ENCODE measurements around the gene GAREM1. TPM values are rescaled to one million over a fixed set of nuclear protein-coding genes. Genes with fewer than 3 reads are reported as not detected.

Gene GAREM1
- total RNA-seq, 1 experiment from 2014 or later: 7.0 TPM

DNA sequence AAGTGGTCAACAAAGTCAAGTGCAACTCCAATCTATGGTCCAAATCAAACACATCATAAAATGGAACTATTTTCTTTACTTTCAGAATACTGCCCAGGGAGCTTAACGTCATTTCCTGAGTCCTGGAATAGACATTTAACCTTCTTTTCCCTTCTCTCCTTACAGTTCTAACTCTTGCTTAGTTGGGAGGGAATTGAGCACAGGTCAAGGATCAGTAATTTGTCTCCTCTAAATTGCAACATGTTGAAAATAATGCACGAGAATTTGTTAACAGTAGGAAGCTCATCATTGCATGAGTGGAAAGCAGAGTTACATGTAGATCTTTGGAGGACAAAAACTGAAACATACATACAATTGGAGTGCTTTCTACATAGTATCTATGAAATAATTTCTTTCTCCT lies 193.1 kb downstream of the GAREM1 start:
- DNase-seq (ENCODE audit: low spot score) (no peak), ATAC-seq (no peak)
- Mint-ChIP-seq H3K36me3 (peaks cover 14% of the 10 kb centered on the region), H3K4me3 (no peak overlapping the region), H3K27ac (no peak overlapping the region), H3K27me3 (ENCODE audit: low read depth) (no peaks in the 10 kb centered on the region; the same call in 1 of the 2 replicates), H3K4me1 (peaks cover 28% of the 10 kb centered on the region), H3K9me3 (peaks cover 12% of the 10 kb centered on the region)
- TF ChIP-seq AFF4 (CRISPR knock-in tag; IDR thresholded peaks at IDR 0.05; ENCODE audit: borderline replicate concordance) (no peak), SMAD3 (CRISPR knock-in tag; IDR thresholded peaks at IDR 0.05; ENCODE audit: borderline replicate concordance) (no peak)
- ChIA-PET POLR2A (no interaction called here), CTCF (interaction anchor here (0.9 to 1.6 kb wide), 3 partner anchors 12 to 272 kb away, joined by 3 to 5 read pairs (median 3); no protein-coding TSS in a partner anchor)

DNA sequence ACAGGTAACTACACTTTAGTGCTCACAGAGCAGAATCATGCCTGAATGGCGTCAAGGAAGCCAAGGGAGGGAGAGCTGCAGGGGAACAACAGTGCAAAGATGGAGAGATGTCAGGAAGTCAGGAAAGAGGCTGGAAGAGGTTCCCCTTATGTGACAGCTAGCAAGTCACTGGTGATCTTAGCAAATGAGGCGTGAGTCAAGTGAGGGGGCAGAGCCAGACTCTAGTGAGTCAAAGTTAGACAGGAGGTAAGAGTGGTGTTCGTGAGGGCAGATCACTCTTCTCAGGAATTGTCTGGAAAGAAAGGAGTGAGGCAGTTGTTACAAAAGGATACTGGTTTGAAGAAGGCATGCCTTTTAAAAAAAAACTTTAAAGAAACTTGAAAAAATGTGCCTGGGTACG lies 193.8 kb downstream of the GAREM1 start:
- ATAC-seq: no peak
- peaks cover 14% of the 10 kb centered on the region for H3K36me3 Mint-ChIP-seq
- no peak overlapping the region for H3K27ac Mint-ChIP-seq
- no peak overlapping the region for H3K4me3 Mint-ChIP-seq
- H3K27me3 Mint-ChIP-seq (ENCODE audit: low read depth): no peaks in the 10 kb centered on the region; the same call in 1 of the 2 replicates
- DNase-seq (ENCODE audit: low spot score): no peak
- TF ChIP-seq, protein P1, sequence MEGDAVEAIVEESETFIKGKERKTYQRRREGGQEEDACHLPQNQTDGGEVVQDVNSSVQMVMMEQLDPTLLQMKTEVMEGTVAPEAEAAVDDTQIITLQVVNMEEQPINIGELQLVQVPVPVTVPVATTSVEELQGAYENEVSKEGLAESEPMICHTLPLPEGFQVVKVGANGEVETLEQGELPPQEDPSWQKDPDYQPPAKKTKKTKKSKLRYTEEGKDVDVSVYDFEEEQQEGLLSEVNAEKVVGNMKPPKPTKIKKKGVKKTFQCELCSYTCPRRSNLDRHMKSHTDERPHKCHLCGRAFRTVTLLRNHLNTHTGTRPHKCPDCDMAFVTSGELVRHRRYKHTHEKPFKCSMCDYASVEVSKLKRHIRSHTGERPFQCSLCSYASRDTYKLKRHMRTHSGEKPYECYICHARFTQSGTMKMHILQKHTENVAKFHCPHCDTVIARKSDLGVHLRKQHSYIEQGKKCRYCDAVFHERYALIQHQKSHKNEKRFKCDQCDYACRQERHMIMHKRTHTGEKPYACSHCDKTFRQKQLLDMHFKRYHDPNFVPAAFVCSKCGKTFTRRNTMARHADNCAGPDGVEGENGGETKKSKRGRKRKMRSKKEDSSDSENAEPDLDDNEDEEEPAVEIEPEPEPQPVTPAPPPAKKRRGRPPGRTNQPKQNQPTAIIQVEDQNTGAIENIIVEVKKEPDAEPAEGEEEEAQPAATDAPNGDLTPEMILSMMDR (IDR thresholded peaks at IDR 0.05): no peak
- TF ChIP-seq ZNF671 (CRISPR knock-in tag; IDR thresholded peaks at IDR 0.05) (no peak), MXD4 (CRISPR knock-in tag; IDR thresholded peaks at IDR 0.05; ENCODE audit: borderline replicate concordance) (no peak), TCF7 (CRISPR knock-in tag; IDR thresholded peaks at IDR 0.05; ENCODE audit: low read depth) (no peak), NFATC4 (CRISPR knock-in tag; IDR thresholded peaks at IDR 0.05) (no peak), GTF2I (CRISPR knock-in tag; conservative IDR thresholded peaks at IDR 0.05) (no peak), E2F4 (CRISPR knock-in tag; IDR thresholded peaks at IDR 0.05; ENCODE audit: borderline replicate concordance, low read depth) (no peak)
- TF ChIP-seq, protein P2, sequence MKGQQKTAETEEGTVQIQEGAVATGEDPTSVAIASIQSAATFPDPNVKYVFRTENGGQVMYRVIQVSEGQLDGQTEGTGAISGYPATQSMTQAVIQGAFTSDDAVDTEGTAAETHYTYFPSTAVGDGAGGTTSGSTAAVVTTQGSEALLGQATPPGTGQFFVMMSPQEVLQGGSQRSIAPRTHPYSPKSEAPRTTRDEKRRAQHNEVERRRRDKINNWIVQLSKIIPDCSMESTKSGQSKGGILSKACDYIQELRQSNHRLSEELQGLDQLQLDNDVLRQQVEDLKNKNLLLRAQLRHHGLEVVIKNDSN (CRISPR knock-in tag; IDR thresholded peaks at IDR 0.05): no peak
- TF ChIP-seq, protein P3, sequence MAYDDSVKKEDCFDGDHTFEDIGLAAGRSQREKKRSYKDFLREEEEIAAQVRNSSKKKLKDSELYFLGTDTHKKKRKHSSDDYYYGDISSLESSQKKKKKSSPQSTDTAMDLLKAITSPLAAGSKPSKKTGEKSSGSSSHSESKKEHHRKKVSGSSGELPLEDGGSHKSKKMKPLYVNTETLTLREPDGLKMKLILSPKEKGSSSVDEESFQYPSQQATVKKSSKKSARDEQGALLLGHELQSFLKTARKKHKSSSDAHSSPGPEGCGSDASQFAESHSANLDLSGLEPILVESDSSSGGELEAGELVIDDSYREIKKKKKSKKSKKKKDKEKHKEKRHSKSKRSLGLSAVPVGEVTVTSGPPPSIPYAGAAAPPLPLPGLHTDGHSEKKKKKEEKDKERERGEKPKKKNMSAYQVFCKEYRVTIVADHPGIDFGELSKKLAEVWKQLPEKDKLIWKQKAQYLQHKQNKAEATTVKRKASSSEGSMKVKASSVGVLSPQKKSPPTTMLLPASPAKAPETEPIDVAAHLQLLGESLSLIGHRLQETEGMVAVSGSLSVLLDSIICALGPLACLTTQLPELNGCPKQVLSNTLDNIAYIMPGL (CRISPR knock-in tag; IDR thresholded peaks at IDR 0.05): no peak
- peaks cover 23% of the 10 kb centered on the region for H3K4me1 Mint-ChIP-seq
- POLR2A ChIA-PET: no interaction called here
- H3K9me3 Mint-ChIP-seq: peaks cover 12% of the 10 kb centered on the region
- CTCF ChIA-PET: interaction anchor here (1.4 to 1.5 kb wide), 2 partner anchors 13 to 16 kb away, joined by 3 read pairs; no protein-coding TSS in a partner anchor

DNA sequence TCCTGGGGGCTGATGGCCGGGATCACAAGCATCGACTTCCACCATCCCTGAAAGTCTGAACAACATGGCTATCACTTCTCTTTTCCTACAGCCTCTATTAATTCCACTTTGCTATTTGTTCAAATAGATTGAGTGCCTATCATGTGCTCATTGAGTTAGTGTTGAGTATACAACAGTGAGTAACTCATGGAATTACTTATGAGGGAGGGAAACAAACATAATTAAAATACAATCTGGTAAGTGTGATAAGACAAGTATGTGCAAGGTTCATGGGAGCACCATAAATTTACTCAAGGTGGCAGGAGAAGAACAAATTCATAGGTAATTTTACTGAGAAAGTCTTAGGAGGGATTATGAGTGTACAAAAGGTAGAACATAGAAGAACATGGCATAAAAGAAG lies 194.4 kb downstream of the GAREM1 start:
- POLR2A ChIA-PET: no interaction called here
- CTCF ChIA-PET: interaction anchor here (1.5 kb wide), 1 partner anchor 13 kb away, joined by 3 read pairs; no protein-coding TSS in a partner anchor
- Mint-ChIP-seq H3K9me3 (peaks cover 12% of the 10 kb centered on the region), H3K27me3 (ENCODE audit: low read depth) (no peaks in the 10 kb centered on the region; the same call in 1 of the 2 replicates), H3K4me1 (peaks cover 21% of the 10 kb centered on the region), H3K36me3 (peaks cover 14% of the 10 kb centered on the region), H3K4me3 (no peak overlapping the region), H3K27ac (no peak overlapping the region)
- ATAC-seq: no peak
- no peak for DNase-seq (ENCODE audit: low spot score)
- TF ChIP-seq NR2C2 (CRISPR knock-in tag; IDR thresholded peaks at IDR 0.05) (no peak), SMAD3 (CRISPR knock-in tag; IDR thresholded peaks at IDR 0.05; ENCODE audit: borderline replicate concordance) (no peak), CDX4 (CRISPR knock-in tag; IDR thresholded peaks at IDR 0.05; ENCODE audit: borderline replicate concordance) (no peak), ZNF317 (CRISPR knock-in tag; IDR thresholded peaks at IDR 0.05; ENCODE audit: borderline replicate concordance, low read depth) (no peak), ZNF138 (CRISPR knock-in tag; conservative IDR thresholded peaks at IDR 0.05) (no peak)
- TF ChIP-seq, protein P4, sequence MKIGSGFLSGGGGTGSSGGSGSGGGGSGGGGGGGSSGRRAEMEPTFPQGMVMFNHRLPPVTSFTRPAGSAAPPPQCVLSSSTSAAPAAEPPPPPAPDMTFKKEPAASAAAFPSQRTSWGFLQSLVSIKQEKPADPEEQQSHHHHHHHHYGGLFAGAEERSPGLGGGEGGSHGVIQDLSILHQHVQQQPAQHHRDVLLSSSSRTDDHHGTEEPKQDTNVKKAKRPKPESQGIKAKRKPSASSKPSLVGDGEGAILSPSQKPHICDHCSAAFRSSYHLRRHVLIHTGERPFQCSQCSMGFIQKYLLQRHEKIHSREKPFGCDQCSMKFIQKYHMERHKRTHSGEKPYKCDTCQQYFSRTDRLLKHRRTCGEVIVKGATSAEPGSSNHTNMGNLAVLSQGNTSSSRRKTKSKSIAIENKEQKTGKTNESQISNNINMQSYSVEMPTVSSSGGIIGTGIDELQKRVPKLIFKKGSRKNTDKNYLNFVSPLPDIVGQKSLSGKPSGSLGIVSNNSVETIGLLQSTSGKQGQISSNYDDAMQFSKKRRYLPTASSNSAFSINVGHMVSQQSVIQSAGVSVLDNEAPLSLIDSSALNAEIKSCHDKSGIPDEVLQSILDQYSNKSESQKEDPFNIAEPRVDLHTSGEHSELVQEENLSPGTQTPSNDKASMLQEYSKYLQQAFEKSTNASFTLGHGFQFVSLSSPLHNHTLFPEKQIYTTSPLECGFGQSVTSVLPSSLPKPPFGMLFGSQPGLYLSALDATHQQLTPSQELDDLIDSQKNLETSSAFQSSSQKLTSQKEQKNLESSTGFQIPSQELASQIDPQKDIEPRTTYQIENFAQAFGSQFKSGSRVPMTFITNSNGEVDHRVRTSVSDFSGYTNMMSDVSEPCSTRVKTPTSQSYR (CRISPR knock-in tag; IDR thresholded peaks at IDR 0.05): no peak
